A673 (cell line): ENCODE results near the gene CADM3. TPM values are rescaled to one million over a fixed set of nuclear protein-coding genes. Genes with fewer than 3 reads are reported as not detected.

Experiments used
- BruUV-seq: library from RNA; stranded (reverse); fragments of 400-500 nt; replicated peaks from 2 replicates; lab custom pipeline; 2021; lab: Mats Ljungman, UMichigan
- CTCF ChIA-PET: fragments of 300-600 bp; sonication (Branson Sonifier 250); formaldehyde crosslinking; loops from one replicate; lab custom pipeline; 2022; ENCODE audit warnings: antibody characterized with exemption; lab: Charles Lee
- POLR2A ChIA-PET: fragments of 300-600 bp; sonication (Branson Sonifier 250); formaldehyde crosslinking; loops from one replicate; lab custom pipeline; 2022; ENCODE audit warnings: antibody characterized with exemption; ENCODE audit not compliant: low non-redundant PET; lab: Charles Lee
- DNase-seq: peaks from one replicate; pipeline ENCODE4 v3.0.0-alpha.2; 2015; ENCODE audit warnings: low spot score
- H3K27ac ChIP-seq: fragments of 200-600 bp; sonication (generic); 2 replicates; pipeline ENCODE4 v1.5.1; 2016; ENCODE audit warnings: mixed run types, low read depth, mild to moderate bottlenecking, mixed read lengths, antibody characterized with exemption, low read length; ENCODE audit not compliant: poor library complexity, severe bottlenecking
- H3K27me3 ChIP-seq: fragments of 200-600 bp; sonication (generic); replicated peaks from 2 replicates; pipeline ENCODE4 v1.6.1; 2017; ENCODE audit warnings: mixed run types, low read depth, mild to moderate bottlenecking, mixed read lengths, antibody characterized with exemption, low read length; ENCODE audit not compliant: insufficient read depth, poor library complexity
- H3K36me3 ChIP-seq: fragments of 200-600 bp; sonication (generic); 2 replicates; pipeline ENCODE4 v1.6.1; 2016; ENCODE audit warnings: mixed run types, mild to moderate bottlenecking, mixed read lengths, antibody characterized with exemption, low read length; ENCODE audit not compliant: insufficient read depth, poor library complexity, severe bottlenecking
- H3K4me1 ChIP-seq: fragments of 200-600 bp; sonication (generic); 2 replicates; pipeline ENCODE4 v1.6.1; 2017; ENCODE audit warnings: mixed run types, mild to moderate bottlenecking, mixed read lengths, antibody characterized with exemption, low read length; ENCODE audit not compliant: insufficient read depth, poor library complexity, severe bottlenecking
- H3K4me3 ChIP-seq: fragments of 200-600 bp; sonication (generic); 2 replicates; pipeline ENCODE4 v1.5.1; 2016; ENCODE audit warnings: low read depth, mixed run types, mild to moderate bottlenecking, mixed read lengths, low read length; ENCODE audit not compliant: poor library complexity, severe bottlenecking
- H3K9me3 ChIP-seq: fragments of 200-600 bp; sonication (generic); 2 replicates; pipeline ENCODE4 v1.6.1; 2016; ENCODE audit warnings: mixed run types, low read depth, mild to moderate bottlenecking, mixed read lengths, antibody characterized with exemption, low read length; ENCODE audit not compliant: poor library complexity, severe bottlenecking
- CTCF ChIP-seq: fragments of 300-800, 200-600 bp; sonication (generic); conservative IDR thresholded peaks from 2 replicates; pipeline ENCODE4 v1.5.1; 2017; ENCODE audit warnings: low read depth, mild to moderate bottlenecking, antibody characterized with exemption, low read length, moderate library complexity, mixed read lengths
- EZH2 ChIP-seq: fragments of 200-600 bp; sonication (generic); IDR thresholded peaks from 2 replicates; pipeline ENCODE4 v1.6.1; 2017; ENCODE audit warnings: borderline replicate concordance, low read depth, mild to moderate bottlenecking, mixed read lengths, antibody characterized with exemption, low read length; ENCODE audit not compliant: poor library complexity, severe bottlenecking
- intact Hi-C: fragments of 100-400 bp; cut with micrococcal nuclease; formaldehyde crosslinking; loops from one replicate; pipeline ENCODE4 v1.10.0; 2022; ENCODE audit not compliant: unreplicated experiment
- total RNA-seq: library from RNA; stranded (reverse); gene quantifications from 2 replicates; pipeline ENCODE4 v1.2.3, GENCODE V29; 2021

The CADM3 gene
- total RNA-seq, 1 experiment from 2014 or later = not detected

- intact Hi-C loops = no loop called here
- H3K36me3 ChIP-seq = no peaks in the 10 kb centered on the region
- CTCF ChIA-PET = interaction anchor here (0.6 kb wide), 1 partner anchor 1597 kb away, joined by 3 read pairs; no protein-coding TSS in a partner anchor
- TF ChIP-seq CTCF (no peak), EZH2 (no peak)
- no TSS peak for BruUV-seq
- no peak overlapping the region for H3K4me3 ChIP-seq
- H3K27me3 ChIP-seq = peaks cover 92% of the 10 kb centered on the region
- H3K9me3 ChIP-seq = no peaks in the 10 kb centered on the region
- H3K4me1 ChIP-seq = no peaks in the 10 kb centered on the region
- no peak overlapping the region for H3K27ac ChIP-seq
- DNase-seq = no peak
- POLR2A ChIA-PET = no interaction called here
Observed at GRCh38 chr1:159142391-159142663, 29.1 kb upstream of the CADM3 start.

- no TSS peak for BruUV-seq
- intact Hi-C loops = no loop called here
- POLR2A ChIA-PET = no interaction called here
Observed at GRCh38 chr1:159142726-159143510, 28.5 kb upstream of the CADM3 start.

GRCh38 chr1:159144571-159144970 lies 26.8 kb upstream of the CADM3 start:
- ChIA-PET CTCF (no interaction called here), POLR2A (no interaction called here)
- H3K36me3 ChIP-seq = no peaks in the 10 kb centered on the region
- no peak for DNase-seq
- H3K4me1 ChIP-seq = no peaks in the 10 kb centered on the region
- H3K27ac ChIP-seq = no peak overlapping the region
- intact Hi-C loops = loop anchor here (2.0 kb wide), 1 partner anchor 20 kb away; no protein-coding TSS in a partner anchor
- no peak overlapping the region for H3K4me3 ChIP-seq
- peaks cover 78% of the 10 kb centered on the region for H3K27me3 ChIP-seq
- BruUV-seq = no TSS peak
- H3K9me3 ChIP-seq = no peaks in the 10 kb centered on the region
- no peak for TF ChIP-seq EZH2
- TF ChIP-seq CTCF = no peak

More at GRCh38 chr1:159142726-159143510, 28.5 kb upstream of the CADM3 start:
- Histone ChIP-seq H3K4me3 (no peak overlapping the region), H3K9me3 (no peaks in the 10 kb centered on the region), H3K27me3 (peaks cover 89% of the 10 kb centered on the region), H3K27ac (no peak overlapping the region), H3K4me1 (no peaks in the 10 kb centered on the region), H3K36me3 (no peaks in the 10 kb centered on the region)
- TF ChIP-seq EZH2 (no peak), CTCF (no peak)
- DNase-seq = no peak
- CTCF ChIA-PET = interaction anchor here (0.6 kb wide), 1 partner anchor 1597 kb away, joined by 3 read pairs; no protein-coding TSS in a partner anchor
